Ovary (tissue), 9 donors: ENCODE measurements around the gene PMP22. TPM values are rescaled to one million over a fixed set of nuclear protein-coding genes. Genes with fewer than 3 reads are reported as not detected.

Experiments used
- DNase-seq, 5 donors: peaks; one replicate each; pipeline ENCODE4 v3.0.0-alpha.2; 2019 to 2020
- H3K27ac ChIP-seq, 2 donors: fragments of 200-600 bp; one replicate each; pipeline versions ENCODE4 v1.5.1 to v1.8.0; 2019 to 2022
- H3K27me3 ChIP-seq: fragments of 200-600 bp; one replicate; pipeline ENCODE4 v1.8.0; 2022
- H3K36me3 ChIP-seq: fragments of 200-600 bp; sonication (generic); one replicate; pipeline ENCODE4 v1.5.1; 2019
- H3K4me1 ChIP-seq: one replicate; pipeline ENCODE4 v1.8.1; 2013; ENCODE audit warnings: mild to moderate bottlenecking, moderate library complexity; ENCODE audit not compliant: insufficient read depth
- H3K4me3 ChIP-seq: fragments of 200-600 bp; sonication (generic); one replicate; pipeline ENCODE4 v1.5.1; 2017
- H3K9me3 ChIP-seq, 2 donors: fragments of 200-600 bp in 1 of 2; sonication (generic) in 1 of 2; one replicate each; pipeline versions ENCODE4 v1.5.1 to v1.8.1; 2013 to 2019; ENCODE audit warnings: mild to moderate bottlenecking in 1 of 2, moderate library complexity in 1 of 2
- CTCF ChIP-seq, 3 donors: fragments of 450-650 bp in 2 of 3; fragments of 200-600 bp in 1 of 3; IDR thresholded peaks; one replicate each; pipeline versions ENCODE4 v1.5.1 to v1.8.0; 2016 to 2022; ENCODE audit warnings: antibody characterized with exemption in 3 of 3, mild to moderate bottlenecking in 1 of 3
- EP300 ChIP-seq: sonication (generic); formaldehyde crosslinking; IDR thresholded peaks from one replicate; pipeline ENCODE4 v1.6.1; 2017; ENCODE audit warnings: antibody characterized with exemption
- POLR2A ChIP-seq: fragments of 450-650 bp; IDR thresholded peaks from one replicate; pipeline ENCODE4 v1.6.1; 2017; ENCODE audit warnings: antibody characterized with exemption, mild to moderate bottlenecking, moderate library complexity
- WGBS, 3 donors: extraction: QIAGEN DNeasy Blood & Tissue Kit in 1 of 3; methylation state at CpG; one replicate each; pipeline versions ENCODE4 v1.1.5 to v1.1.7; 2013 to 2017; 5-methylcytosine and 5-hydroxymethylcytosine counted together
- intact Hi-C, 4 donors: fragments of 100-400 bp; cut with DNase I; formaldehyde crosslinking; loops; one replicate each; pipeline versions ENCODE4 v1.11.0 to v1.15.1; 2022 to 2023
- polyA plus RNA-seq, 2 donors: library from polyadenylated mRNA; stranded (reverse); fragments of 200-250 nt in 1 of 2; fragments of 350-450 nt in 1 of 2; fragmentation: Illumina TruSeq in 1 of 2; extraction: RNeasy Lipid Tissue Mini Kit (QIAGEN cat#74804) in 1 of 2; gene quantifications; one replicate each; pipeline ENCODE4 v1.2.3, GENCODE V29; 2013 to 2014
- total RNA-seq, 7 donors: library from RNA; depleted of rRNA in 2 of 7; stranded (reverse); fragments of >200 nt in 2 of 7; fragmentation: NEBNext Ultra II Directional in 3 of 7; extraction: Animal tissue kit (Norgen Biotek cat#: 25700) in 3 of 7; gene quantifications; one replicate each; pipeline versions ENCODE4 v1.1.0 to v1.2.4, GENCODE V29; 2016 to 2023
- donor health status: DM: no; HTN: no; CAD: no; lungs with moderate emphysema.
- donor health status: DM: no; HTN: no; CAD: no.
- donor health status: Bipolar disorder and iron deficiency.
- donor health status: DM: yes; HTN: yes; CAD: no.
- donor health status: DM: no; HTN: no; CAD: no.
- donor health status: DM: yes; HTN: yes; CAD: no.

Gene PMP22
- total and polyA plus RNA-seq, 9 donors = 48.3 to 251 (median 112) TPM

- no peak for DNase-seq
- intact Hi-C loops = no loop called here
- Histone ChIP-seq H3K4me3 (no peak overlapping the region), H3K27me3 (no peaks in the 10 kb centered on the region), H3K9me3 (no peaks in the 10 kb centered on the region), H3K27ac (no peak overlapping the region), H3K36me3 (no peaks in the 10 kb centered on the region), H3K4me1 (no peaks in the 10 kb centered on the region)
- TF ChIP-seq CTCF (IDR thresholded peaks at IDR 0.05) (no peak), POLR2A (no peak), EP300 (no peak)
- WGBS, 3 donors = 94 to 100% (median 97%) methylated on average over 3 of the region's 3 CpGs
Measured at GRCh38 chr17:15274017-15274416, 8.9 kb upstream of the PMP22 start.

GRCh38 chr17:15273141-15273793 is 8.1 kb upstream of the PMP22 start:
- Histone ChIP-seq H3K27me3 (no peaks in the 10 kb centered on the region), H3K4me3 (no peak overlapping the region), H3K9me3 (no peaks in the 10 kb centered on the region), H3K4me1 (no peaks in the 10 kb centered on the region), H3K36me3 (no peaks in the 10 kb centered on the region), H3K27ac (no peak overlapping the region)
- DNase-seq = no peak
- 40 to 48% (median 43%) methylated on average over 5 of the region's 5 CpGs for WGBS, 3 donors
- intact Hi-C loops = no loop called here
- TF ChIP-seq EP300 (no peak), POLR2A (no peak), CTCF (IDR thresholded peaks at IDR 0.05) (no peak)

GRCh38 chr17:15271741-15272140 is 6.6 kb upstream of the PMP22 start:
- H3K9me3 ChIP-seq = no peaks in the 10 kb centered on the region
- no peaks in the 10 kb centered on the region for H3K4me1 ChIP-seq
- no peak overlapping the region for H3K27ac ChIP-seq
- no peaks in the 10 kb centered on the region for H3K27me3 ChIP-seq
- DNase-seq = no peak
- no peaks in the 10 kb centered on the region for H3K36me3 ChIP-seq
- WGBS, 3 donors = 91 to 93% (median 92%) methylated on average over 6 of the region's 6 CpGs
- TF ChIP-seq EP300 = no peak
- no peak for TF ChIP-seq CTCF (IDR thresholded peaks at IDR 0.05)
- no peak for TF ChIP-seq POLR2A
- H3K4me3 ChIP-seq = no peak overlapping the region
- intact Hi-C loops = no loop called here

- no peaks in the 10 kb centered on the region for H3K4me1 ChIP-seq
- no peaks in the 10 kb centered on the region for H3K27me3 ChIP-seq
- no peaks in the 10 kb centered on the region for H3K36me3 ChIP-seq
- no peaks in the 10 kb centered on the region for H3K9me3 ChIP-seq
- H3K4me3 ChIP-seq = no peak overlapping the region
- DNase-seq = no peak
- WGBS, 3 donors = 92 to 95% (median 94%) methylated on average over 9 of the region's 9 CpGs
- intact Hi-C loops = no loop called here
- TF ChIP-seq POLR2A (no peak), EP300 (no peak), CTCF (IDR thresholded peaks at IDR 0.05) (no peak)
- H3K27ac ChIP-seq = no peak overlapping the region
Measured at GRCh38 chr17:15270628-15271381, 5.7 kb upstream of the PMP22 start.
